Activated B cell treated with CpG ODN at 0.5 μM for 24 hours (primary cell): ENCODE results near the gene ZNF521. TPM values are rescaled to one million over a fixed set of nuclear protein-coding genes. Genes with fewer than 3 reads are reported as not detected.

ENCODE experiments used
- ATAC-seq: fragments of 200-7000 bp; cut with Tn5 transposase; one replicate; pipeline ENCODE4 v1.10.0; 2021; ENCODE audit warnings: low read depth, mild to moderate bottlenecking, moderate library complexity
- CTCF ChIA-PET: fragments of 350-600 bp; sonication (Branson Sonifier 250); formaldehyde crosslinking; loops from one replicate; lab custom pipeline; 2021; ENCODE audit warnings: antibody characterized with exemption; lab: Charles Lee
- POLR2A ChIA-PET: fragments of 350-600 bp; sonication (Branson Sonifier 250); formaldehyde crosslinking; loops from one replicate; lab custom pipeline; 2021; ENCODE audit warnings: antibody characterized with exemption; lab: Charles Lee
- DNase-seq: peaks from one replicate; pipeline ENCODE4 v3.0.0; 2022
- H3K27ac Mint-ChIP-seq: one replicate; pipeline ENCODE4 v1.8.0; 2020; ENCODE audit warnings: mixed read lengths
- H3K27me3 Mint-ChIP-seq: one replicate; pipeline ENCODE4 v1.8.0; 2021; ENCODE audit warnings: mixed read lengths
- H3K36me3 Mint-ChIP-seq: one replicate; pipeline ENCODE4 v1.8.0; 2021; ENCODE audit warnings: low read depth, mixed read lengths
- H3K4me1 Mint-ChIP-seq: one replicate; pipeline ENCODE4 v1.8.0; 2021; ENCODE audit warnings: mixed read lengths
- H3K4me3 Mint-ChIP-seq: one replicate; pipeline ENCODE4 v1.8.0; 2020; ENCODE audit warnings: mild to moderate bottlenecking, mixed read lengths
- H3K9me3 Mint-ChIP-seq: one replicate; pipeline ENCODE4 v1.8.0; 2020; ENCODE audit warnings: mixed read lengths
- CTCF ChIP-seq: fragments of 200-600 bp; IDR thresholded peaks from one replicate; pipeline ENCODE4 v1.8.0; 2022; ENCODE audit warnings: antibody characterized with exemption, mild to moderate bottlenecking
- intact Hi-C: fragments of 100-400 bp; cut with micrococcal nuclease; formaldehyde crosslinking; loops from one replicate; pipeline ENCODE4 v1.15.1; 2024
- total RNA-seq: library from RNA; stranded (reverse); gene quantifications from 2 replicates; pipeline ENCODE4 v1.2.3, GENCODE V29; 2022

The ZNF521 gene
- total RNA-seq, 1 donor from 2014 or later = 0.16 TPM

- Mint-ChIP-seq H3K36me3 (no peaks in the 10 kb centered on the region), H3K9me3 (no peaks in the 10 kb centered on the region), H3K4me1 (no peaks in the 10 kb centered on the region), H3K27me3 (peaks cover 3% of the 10 kb centered on the region), H3K27ac (no peak overlapping the region), H3K4me3 (no peak overlapping the region)
- ChIA-PET POLR2A (no interaction called here), CTCF (no interaction called here)
- no peak for ATAC-seq
- DNase-seq = no peak
- intact Hi-C loops = no loop called here
- no peak for TF ChIP-seq CTCF
Measured at GRCh38 chr18:25047983-25048382, 304.0 kb downstream of the ZNF521 start.

GRCh38 chr18:25047421-25047820 lies 304.5 kb downstream of the ZNF521 start:
- DNase-seq = no peak
- ATAC-seq = no peak
- POLR2A ChIA-PET = no interaction called here
- Mint-ChIP-seq H3K27me3 (peaks cover 5% of the 10 kb centered on the region), H3K4me1 (no peaks in the 10 kb centered on the region), H3K9me3 (no peaks in the 10 kb centered on the region), H3K27ac (no peak overlapping the region), H3K36me3 (no peaks in the 10 kb centered on the region), H3K4me3 (no peak overlapping the region)
- CTCF ChIA-PET = no interaction called here
- TF ChIP-seq CTCF = no peak
- intact Hi-C loops = no loop called here

- Mint-ChIP-seq H3K36me3 (no peaks in the 10 kb centered on the region), H3K27me3 (peaks cover 6% of the 10 kb centered on the region), H3K4me1 (no peaks in the 10 kb centered on the region), H3K9me3 (no peaks in the 10 kb centered on the region), H3K27ac (no peak overlapping the region), H3K4me3 (no peak overlapping the region)
- CTCF ChIA-PET = no interaction called here
- no peak for TF ChIP-seq CTCF
- intact Hi-C loops = no loop called here
- ATAC-seq (no peak), DNase-seq (no peak)
- POLR2A ChIA-PET = no interaction called here
Measured at GRCh38 chr18:25044694-25045093, 307.3 kb downstream of the ZNF521 start.

GRCh38 chr18:25043104-25043503 lies 308.9 kb downstream of the ZNF521 start:
- Mint-ChIP-seq H3K36me3 (no peaks in the 10 kb centered on the region), H3K4me1 (no peaks in the 10 kb centered on the region)
- no peak for TF ChIP-seq CTCF

GRCh38 chr18:25042641-25043051 lies 309.3 kb downstream of the ZNF521 start:
- CTCF ChIA-PET = no interaction called here
- no peaks in the 10 kb centered on the region for H3K4me1 Mint-ChIP-seq

More at GRCh38 chr18:25043104-25043503, 308.9 kb downstream of the ZNF521 start:
- POLR2A ChIA-PET = no interaction called here
- Mint-ChIP-seq H3K27ac (no peak overlapping the region), H3K9me3 (no peaks in the 10 kb centered on the region), H3K27me3 (peaks cover 6% of the 10 kb centered on the region), H3K4me3 (no peak overlapping the region)
- DNase-seq (no peak), ATAC-seq (no peak)
- CTCF ChIA-PET = no interaction called here
- intact Hi-C loops = no loop called here

More at GRCh38 chr18:25042641-25043051, 309.3 kb downstream of the ZNF521 start:
- no peak for TF ChIP-seq CTCF
- Mint-ChIP-seq H3K27ac (no peak overlapping the region), H3K27me3 (peaks cover 6% of the 10 kb centered on the region), H3K36me3 (no peaks in the 10 kb centered on the region), H3K9me3 (no peaks in the 10 kb centered on the region), H3K4me3 (no peak overlapping the region)
- intact Hi-C loops = no loop called here
- DNase-seq (no peak), ATAC-seq (no peak)
- POLR2A ChIA-PET = no interaction called here
